NCI-H524 (cell line): Measurements from ENCODE around the gene ORAI2.
"Not testable (repeated sequence)": the region's sequence is repeated elsewhere in the genome, so short reads cannot be mapped to it uniquely, and the experiment has no call there.

Experiments
- DNase-seq, 2 experiments: peaks; one replicate each; lab custom pipeline; 2025; lab: John Stamatoyannopoulos, UW

ORAI2 gene

GRCh38 chr7:102433219-102434038 is at the start of gene ORAI2:
Gene ORAI2, plus strand, starts transcription at chr7:102433575. Its CDS starts 5,382 bp downstream, at chr7:102438957.
- DNase-seq = peak in 1 of 2 experiments; percentile 55

GRCh38 chr7:102387064-102387463 is 46.3 kb upstream of the ORAI2 start:
- no peak for DNase-seq

GRCh38 chr7:102389810-102390209 is 43.6 kb upstream of the ORAI2 start:
- DNase-seq = no peak

GRCh38 chr7:102390697-102391484 is 42.5 kb upstream of the ORAI2 start:
- DNase-seq = peak; percentile 60 to 76

GRCh38 chr7:102392330-102392729 is 41.0 kb upstream of the ORAI2 start:
- DNase-seq = no peak

GRCh38 chr7:102393467-102393866 is 39.9 kb upstream of the ORAI2 start:
- DNase-seq = no peak

- DNase-seq = no peak
These were observed 37.8 kb upstream of the ORAI2 start for GRCh38 chr7:102395592-102395872.

- peak; percentile 76 to 90 for DNase-seq
These were observed 37.3 kb upstream of the ORAI2 start, which contains the start of gene PRKRIP1 for GRCh38 chr7:102395873-102396709. Gene PRKRIP1, plus strand, starts transcription at chr7:102396363. Its CDS starts 49 bp downstream, at chr7:102396412.

GRCh38 chr7:102396710-102397019 is 36.7 kb upstream of the ORAI2 start:
- DNase-seq = no peak

GRCh38 chr7:102398543-102398942 is 34.8 kb upstream of the ORAI2 start:
- no peak for DNase-seq

- DNase-seq = no peak
These were observed 33.0 kb upstream of the ORAI2 start for GRCh38 chr7:102400360-102400759.

- no peak for DNase-seq
These were observed 29.8 kb upstream of the ORAI2 start for GRCh38 chr7:102403563-102403962.

- DNase-seq = peak; percentile 26 to 53
These were observed 29.1 kb upstream of the ORAI2 start for GRCh38 chr7:102404005-102404861.

GRCh38 chr7:102404862-102405188 is 28.6 kb upstream of the ORAI2 start:
- not testable (repeated sequence) for DNase-seq

GRCh38 chr7:102407910-102408309 is 25.5 kb upstream of the ORAI2 start:
- DNase-seq = no peak

GRCh38 chr7:102408530-102408929 is 24.8 kb upstream of the ORAI2 start:
- not testable (repeated sequence) for DNase-seq

GRCh38 chr7:102409340-102409739 is 24.0 kb upstream of the ORAI2 start:
- no peak for DNase-seq

GRCh38 chr7:102410123-102410522 is 23.3 kb upstream of the ORAI2 start:
- DNase-seq = no peak

- no peak for DNase-seq
These were observed 22.5 kb upstream of the ORAI2 start for GRCh38 chr7:102410918-102411317.

- peak; percentile 38 to 60 for DNase-seq
These were observed 20.8 kb upstream of the ORAI2 start for GRCh38 chr7:102412548-102412947.

- DNase-seq = no peak
These were observed 20.3 kb upstream of the ORAI2 start for GRCh38 chr7:102413091-102413490.

GRCh38 chr7:102413611-102414010 is 19.8 kb upstream of the ORAI2 start:
- no peak for DNase-seq
